GM23338 (cell line): ENCODE data around the gene ADIRF. TPM values are rescaled to one million over a fixed set of nuclear protein-coding genes. Genes with fewer than 3 reads are reported as not detected.
"Not testable (repeated sequence)": the region's sequence is repeated elsewhere in the genome, so short reads cannot be mapped to it uniquely, and the experiment has no call there.

Experiments used
- ATAC-seq: fragments of 200-7000 bp; cut with Tn5 transposase; 3 replicates; pipeline ENCODE4 v1.9.1; 2020
- DNase-seq: peaks from one replicate; pipeline ENCODE4 v3.0.0-alpha.2; 2015; ENCODE audit warnings: low spot score
- H2AFZ ChIP-seq: fragments of 200-600 bp; sonication (generic); 2 replicates; pipeline ENCODE4 v1.8.0; 2016; ENCODE audit warnings: antibody characterized with exemption, mild to moderate bottlenecking, moderate library complexity
- H3F3A ChIP-seq: fragments of 200-600 bp; sonication (generic); replicated peaks from 2 replicates; pipeline ENCODE4 v1.8.0; 2017; ENCODE audit warnings: antibody characterized with exemption, mixed run types, low read depth
- H3K27ac ChIP-seq: fragments of 200-600 bp; sonication (generic); 2 replicates; pipeline ENCODE4 v1.6.1; 2016; ENCODE audit warnings: low read depth
- H3K27me3 ChIP-seq: fragments of 200-600 bp; sonication (generic); 2 replicates; pipeline ENCODE4 v1.8.0; 2016; ENCODE audit warnings: mild to moderate bottlenecking, mixed run types, moderate library complexity; ENCODE audit not compliant: insufficient read depth
- H3K36me3 ChIP-seq: fragments of 200-600 bp; sonication (generic); 2 replicates; pipeline ENCODE4 v1.8.0; 2016; ENCODE audit warnings: mild to moderate bottlenecking; ENCODE audit not compliant: insufficient read depth
- H3K4me1 ChIP-seq: fragments of 200-600 bp; sonication (generic); 2 replicates; pipeline ENCODE4 v1.8.0; 2016; ENCODE audit warnings: mild to moderate bottlenecking, moderate library complexity; ENCODE audit not compliant: insufficient read depth
- H3K4me2 ChIP-seq: fragments of 200-600 bp; sonication (generic); 2 replicates; pipeline ENCODE4 v1.7.1; 2017; ENCODE audit warnings: mixed run types
- H3K4me3 ChIP-seq: fragments of 200-600 bp; sonication (generic); 2 replicates; pipeline ENCODE4 v1.6.1; 2016; ENCODE audit warnings: mixed run types
- H3K79me2 ChIP-seq: fragments of 200-600 bp; sonication (generic); replicated peaks from 2 replicates; pipeline ENCODE4 v1.8.0; 2017; ENCODE audit warnings: mild to moderate bottlenecking; ENCODE audit not compliant: insufficient read depth
- H3K9me2 ChIP-seq: fragments of 200-600 bp; sonication (generic); 2 replicates; pipeline ENCODE4 v1.8.0; 2017; ENCODE audit not compliant: insufficient read depth
- H4K20me1 ChIP-seq: fragments of 200-600 bp; sonication (generic); replicated peaks from 2 replicates; pipeline ENCODE4 v1.8.0; 2017; ENCODE audit warnings: mild to moderate bottlenecking; ENCODE audit not compliant: insufficient read depth
- H3K27ac Mint-ChIP-seq: 2 replicates; pipeline ENCODE4 v1.8.0; 2020; ENCODE audit warnings: inconsistent platforms, mild to moderate bottlenecking, moderate library complexity, mixed read lengths
- H3K27me3 Mint-ChIP-seq: 3 replicates; pipeline ENCODE4 v1.8.0; 2022; ENCODE audit warnings: low read depth, mild to moderate bottlenecking, moderate library complexity, mixed read lengths, inconsistent platforms; ENCODE audit not compliant: insufficient read depth, poor library complexity
- H3K36me3 Mint-ChIP-seq: 3 replicates; pipeline ENCODE4 v1.8.0; 2021; ENCODE audit warnings: low read depth, mild to moderate bottlenecking, inconsistent platforms, moderate library complexity, mixed read lengths
- H3K4me1 Mint-ChIP-seq: 3 replicates; pipeline ENCODE4 v1.8.0; 2020; ENCODE audit warnings: mild to moderate bottlenecking, inconsistent platforms, mixed read lengths
- H3K4me3 Mint-ChIP-seq: 3 replicates; pipeline ENCODE4 v1.8.0; 2021; ENCODE audit warnings: moderate library complexity, mild to moderate bottlenecking, inconsistent platforms, mixed read lengths
- H3K9me3 Mint-ChIP-seq: 3 replicates; pipeline ENCODE4 v1.8.0; 2020; ENCODE audit warnings: moderate library complexity, mild to moderate bottlenecking, inconsistent platforms, mixed read lengths
- CTCF ChIP-seq, 2 experiments: fragments of 200-600 bp in 1 of 2; sonication (generic) in 1 of 2; conservative IDR thresholded peaks; 2 replicates each; pipeline versions ENCODE4 v1.5.1 to v1.6.1; 2016 to 2017; ENCODE audit warnings: antibody characterized with exemption in 2 of 2, low read depth in 2 of 2, mild to moderate bottlenecking in 2 of 2, moderate library complexity in 1 of 2
- EZH2 ChIP-seq: fragments of 200-600 bp; sonication (generic); IDR thresholded peaks from one replicate; pipeline ENCODE4 v1.8.0; 2017; ENCODE audit warnings: antibody characterized with exemption, mild to moderate bottlenecking, low read depth; ENCODE audit not compliant: unreplicated experiment
- JUNB ChIP-seq: IDR thresholded peaks from one replicate; pipeline ENCODE4 v1.6.1; 2016; ENCODE audit warnings: antibody characterized with exemption; ENCODE audit not compliant: unreplicated experiment
- POLR2AphosphoS5 ChIP-seq: IDR thresholded peaks from 2 replicates; pipeline ENCODE4 v1.6.1; 2016; ENCODE audit warnings: antibody characterized with exemption, low read depth
- STAT1 ChIP-seq: IDR thresholded peaks from one replicate; pipeline ENCODE4 v1.6.1; 2016; ENCODE audit warnings: antibody characterized with exemption; ENCODE audit not compliant: unreplicated experiment
- ZNF462 ChIP-seq: fragments of 250-450 bp; sonication (Bioruptor Pico); IDR thresholded peaks from 2 replicates; pipeline ENCODE4 v1.5.0; 2020; ENCODE audit warnings: mild to moderate bottlenecking, moderate library complexity
- polyA plus RNA-seq: library from polyadenylated mRNA; unstranded; fragments of >200 nt; fragmentation: Nextera tagmentation; extraction: Ambion mirVana; gene quantifications from 2 replicates; pipeline ENCODE4 v1.2.1, GENCODE V29; 2016
- total RNA-seq: library from RNA; depleted of rRNA; stranded (reverse); fragments of >200 nt; shearing (Covaris generic); gene quantifications from 2 replicates; pipeline ENCODE4 v1.2.3, GENCODE V29; 2014
- TF ChIP-seq, protein P1 (sequence below): IDR thresholded peaks from 2 replicates; pipeline ENCODE4 v1.6.1; 2016; ENCODE audit warnings: antibody characterized with exemption

Gene ADIRF
- total and polyA plus RNA-seq, 2 experiments from 2014 or later, result 1.7 TPM; not detected in 1

DNA sequence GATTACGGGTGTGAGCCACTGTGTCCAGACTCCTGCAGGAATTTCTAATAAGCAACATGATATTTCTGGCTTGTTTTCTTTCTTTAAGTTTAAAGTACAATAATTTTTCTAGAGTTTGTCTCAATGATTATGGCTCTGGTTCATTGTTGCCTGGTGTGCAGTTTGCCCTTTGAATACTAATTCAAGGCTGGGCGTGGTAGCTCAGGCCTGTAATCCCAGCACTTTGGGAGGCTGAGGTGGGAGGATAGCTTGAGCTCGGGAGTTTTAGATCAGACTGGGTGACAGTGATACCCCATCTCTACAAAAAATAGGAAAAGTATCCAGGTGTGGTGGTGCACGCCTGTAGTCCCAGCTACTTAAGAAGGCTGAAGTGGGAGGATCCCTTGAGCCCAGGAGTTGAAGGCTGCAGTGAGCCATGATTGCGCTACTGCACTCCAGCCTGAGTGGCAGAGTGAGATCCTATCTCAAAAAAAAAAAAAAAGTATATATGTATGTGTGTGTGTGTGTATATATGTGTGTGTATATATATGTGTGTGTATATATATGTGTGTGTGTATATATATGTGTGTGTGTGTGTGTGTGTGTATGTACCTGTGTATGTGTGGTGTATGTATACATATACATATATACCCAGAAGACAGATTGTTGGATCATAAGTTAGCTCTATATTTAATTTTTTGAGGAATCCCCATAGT is 8.2 kb downstream of the ADIRF start (continued):
- TF ChIP-seq ZNF462 (no peak), POLR2AphosphoS5 (no peak), EZH2 (no peak), STAT1 (no peak), JUNB (no peak)
- TF ChIP-seq, protein P1, sequence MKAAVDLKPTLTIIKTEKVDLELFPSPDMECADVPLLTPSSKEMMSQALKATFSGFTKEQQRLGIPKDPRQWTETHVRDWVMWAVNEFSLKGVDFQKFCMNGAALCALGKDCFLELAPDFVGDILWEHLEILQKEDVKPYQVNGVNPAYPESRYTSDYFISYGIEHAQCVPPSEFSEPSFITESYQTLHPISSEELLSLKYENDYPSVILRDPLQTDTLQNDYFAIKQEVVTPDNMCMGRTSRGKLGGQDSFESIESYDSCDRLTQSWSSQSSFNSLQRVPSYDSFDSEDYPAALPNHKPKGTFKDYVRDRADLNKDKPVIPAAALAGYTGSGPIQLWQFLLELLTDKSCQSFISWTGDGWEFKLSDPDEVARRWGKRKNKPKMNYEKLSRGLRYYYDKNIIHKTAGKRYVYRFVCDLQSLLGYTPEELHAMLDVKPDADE, result no peak

DNA sequence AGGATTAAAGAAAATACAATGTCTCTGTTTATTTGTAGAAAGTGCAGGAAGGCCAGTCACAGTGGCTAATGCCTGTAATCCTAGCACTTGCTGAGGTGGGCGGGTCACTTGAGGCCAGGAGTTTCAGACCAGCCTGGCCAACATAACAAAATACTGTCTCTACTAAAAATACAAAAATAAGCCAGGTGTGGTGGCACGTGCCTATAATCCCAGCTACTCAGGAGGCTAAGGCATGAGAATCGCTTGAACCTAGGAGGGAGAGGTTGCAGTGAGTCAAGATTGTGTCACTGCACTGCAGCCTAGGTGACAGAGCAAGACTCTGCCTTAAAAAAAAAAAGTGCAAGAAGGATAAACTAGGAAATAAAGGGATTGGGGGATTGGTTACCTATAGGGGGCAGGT is 10.2 kb downstream of the ADIRF start:
- H2AFZ ChIP-seq, H3K79me2 ChIP-seq, H3K4me2 ChIP-seq, H3K36me3 ChIP-seq, H3K9me3 Mint-ChIP-seq, DNase-seq, H3K27ac ChIP-seq, H3K27me3 ChIP-seq, H3K27ac Mint-ChIP-seq, H3K9me2 ChIP-seq, H3K36me3 Mint-ChIP-seq, H3K4me3 ChIP-seq, H3K4me3 Mint-ChIP-seq, H3K27me3 Mint-ChIP-seq, H3F3A ChIP-seq, ATAC-seq, H4K20me1 ChIP-seq: not testable (repeated sequence)
- H3K4me1 ChIP-seq, result 0 out of 2 replicates have a peak, but pooled peaks cover 11% of the 10 kb centered on the region
- TF ChIP-seq CTCF (conservative IDR thresholded peaks at IDR 0.05; ENCODE audit: low read depth in 2 of 2), result peak; percentile 14 to 17; a peak in 1 of 4 replicates
- peaks cover 15% of the 10 kb centered on the region for H3K4me1 Mint-ChIP-seq
